PFSK-1 (cell line): ENCODE measurements around the gene GAS2L2.

Experiments
- FOXP2 ChIP-seq: optimal IDR thresholded peaks from 2 replicates; pipeline ENCODE3; 2011; ENCODE audit warnings: borderline replicate concordance, control low read depth, inconsistent platforms; ENCODE audit not compliant: insufficient read depth; ENCODE audit errors: extremely low read length, extremely low read depth
- POLR2AphosphoS5 ChIP-seq: IDR thresholded peaks from 2 replicates; pipeline ENCODE4 v1.6.1; 2012; ENCODE audit warnings: low read depth, mild to moderate bottlenecking, control low read depth, low read length, moderate library complexity
- SIN3A ChIP-seq: IDR thresholded peaks from 2 replicates; pipeline ENCODE4 v1.6.1; 2012; ENCODE audit warnings: mild to moderate bottlenecking, low read length, moderate library complexity, borderline replicate concordance; ENCODE audit not compliant: insufficient read depth
- TAF1 ChIP-seq: IDR thresholded peaks from 2 replicates; pipeline ENCODE4 v1.6.1; 2012; ENCODE audit warnings: low read length, control low read depth, borderline replicate concordance; ENCODE audit not compliant: insufficient read depth
- TF ChIP-seq, protein P1 (sequence below), 2 experiments: IDR thresholded peaks; 2 replicates each; pipeline versions ENCODE4 v1.6.1 to v1.8.0; 2011 to 2012; ENCODE audit warnings: low read depth in 2 of 2, low read length in 2 of 2, control low read depth in 1 of 2, inconsistent platforms in 1 of 2, mild to moderate bottlenecking in 1 of 2, moderate library complexity in 1 of 2; ENCODE audit not compliant: insufficient read depth in 1 of 2

GRCh38 chr17:35698800-35699199, 54.2 kb downstream of the GAS2L2 start:
- TF ChIP-seq POLR2AphosphoS5: no peak
- TF ChIP-seq TAF1: no peak
- TF ChIP-seq, protein P1, sequence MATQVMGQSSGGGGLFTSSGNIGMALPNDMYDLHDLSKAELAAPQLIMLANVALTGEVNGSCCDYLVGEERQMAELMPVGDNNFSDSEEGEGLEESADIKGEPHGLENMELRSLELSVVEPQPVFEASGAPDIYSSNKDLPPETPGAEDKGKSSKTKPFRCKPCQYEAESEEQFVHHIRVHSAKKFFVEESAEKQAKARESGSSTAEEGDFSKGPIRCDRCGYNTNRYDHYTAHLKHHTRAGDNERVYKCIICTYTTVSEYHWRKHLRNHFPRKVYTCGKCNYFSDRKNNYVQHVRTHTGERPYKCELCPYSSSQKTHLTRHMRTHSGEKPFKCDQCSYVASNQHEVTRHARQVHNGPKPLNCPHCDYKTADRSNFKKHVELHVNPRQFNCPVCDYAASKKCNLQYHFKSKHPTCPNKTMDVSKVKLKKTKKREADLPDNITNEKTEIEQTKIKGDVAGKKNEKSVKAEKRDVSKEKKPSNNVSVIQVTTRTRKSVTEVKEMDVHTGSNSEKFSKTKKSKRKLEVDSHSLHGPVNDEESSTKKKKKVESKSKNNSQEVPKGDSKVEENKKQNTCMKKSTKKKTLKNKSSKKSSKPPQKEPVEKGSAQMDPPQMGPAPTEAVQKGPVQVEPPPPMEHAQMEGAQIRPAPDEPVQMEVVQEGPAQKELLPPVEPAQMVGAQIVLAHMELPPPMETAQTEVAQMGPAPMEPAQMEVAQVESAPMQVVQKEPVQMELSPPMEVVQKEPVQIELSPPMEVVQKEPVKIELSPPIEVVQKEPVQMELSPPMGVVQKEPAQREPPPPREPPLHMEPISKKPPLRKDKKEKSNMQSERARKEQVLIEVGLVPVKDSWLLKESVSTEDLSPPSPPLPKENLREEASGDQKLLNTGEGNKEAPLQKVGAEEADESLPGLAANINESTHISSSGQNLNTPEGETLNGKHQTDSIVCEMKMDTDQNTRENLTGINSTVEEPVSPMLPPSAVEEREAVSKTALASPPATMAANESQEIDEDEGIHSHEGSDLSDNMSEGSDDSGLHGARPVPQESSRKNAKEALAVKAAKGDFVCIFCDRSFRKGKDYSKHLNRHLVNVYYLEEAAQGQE (IDR thresholded peaks at IDR 0.05; ENCODE audit: insufficient read depth in 1 of 2, low read depth in 2 of 2, low read length in 2 of 2): no peak
- TF ChIP-seq SIN3A: no peak
- TF ChIP-seq FOXP2: no peak
